Limb (tissue), 2 donors: ENCODE measurements around the gene ITGAE.
"Not testable (repeated sequence)": the region's sequence is repeated elsewhere in the genome, so short reads cannot be mapped to it uniquely, and the experiment has no call there.

Experiments
- DNase-seq, 2 donors: peaks; one replicate each; pipeline ENCODE4 v3.0.0-alpha.2; 2016; ENCODE audit errors: extremely low spot score in 2 of 2

Gene ITGAE

GRCh38 chr17:3795390-3796102 is 5.4 kb downstream of the ITGAE start:
- DNase-seq = no peak

DNA sequence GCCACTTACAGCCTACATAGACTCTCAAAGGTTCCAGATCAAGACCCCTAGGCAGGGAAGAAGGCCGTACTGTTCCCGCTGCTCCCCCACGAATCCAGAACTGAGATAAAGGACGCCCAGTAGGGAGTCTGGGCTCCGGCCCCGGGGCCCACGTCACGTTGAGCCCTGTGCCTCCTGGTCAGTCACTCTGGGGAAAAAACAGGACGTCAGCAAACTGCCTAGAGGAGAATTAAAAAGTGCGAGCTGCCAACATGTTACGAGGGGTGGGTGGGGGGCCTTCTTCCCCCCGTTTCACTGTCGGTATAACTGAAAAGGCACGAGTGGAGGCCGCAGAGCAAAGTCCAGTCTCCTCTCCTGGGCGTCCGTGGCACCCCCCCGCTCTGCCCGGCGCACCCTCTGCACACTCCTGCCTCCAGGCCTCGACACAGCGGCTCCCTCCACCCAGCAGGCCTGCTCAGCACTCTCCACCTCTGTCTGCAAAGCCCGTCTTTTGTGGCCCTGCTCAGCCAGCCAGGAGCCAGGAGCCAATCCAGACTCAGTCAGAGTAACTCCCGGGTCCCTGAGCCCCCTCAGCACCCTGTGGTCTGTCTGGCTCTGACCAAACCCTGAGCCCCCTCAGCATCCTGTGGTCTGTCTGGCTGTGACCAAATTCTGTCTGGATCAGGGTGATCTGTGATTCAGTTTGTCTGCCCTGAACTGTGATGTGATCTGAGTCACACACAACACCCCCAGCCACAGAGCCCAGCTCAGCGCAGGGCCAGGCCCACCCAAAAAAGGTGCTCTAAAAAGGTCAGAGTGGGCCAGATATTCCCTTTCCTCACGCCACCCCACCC is 6.2 kb downstream of the ITGAE start:
- DNase-seq = no peak

DNA sequence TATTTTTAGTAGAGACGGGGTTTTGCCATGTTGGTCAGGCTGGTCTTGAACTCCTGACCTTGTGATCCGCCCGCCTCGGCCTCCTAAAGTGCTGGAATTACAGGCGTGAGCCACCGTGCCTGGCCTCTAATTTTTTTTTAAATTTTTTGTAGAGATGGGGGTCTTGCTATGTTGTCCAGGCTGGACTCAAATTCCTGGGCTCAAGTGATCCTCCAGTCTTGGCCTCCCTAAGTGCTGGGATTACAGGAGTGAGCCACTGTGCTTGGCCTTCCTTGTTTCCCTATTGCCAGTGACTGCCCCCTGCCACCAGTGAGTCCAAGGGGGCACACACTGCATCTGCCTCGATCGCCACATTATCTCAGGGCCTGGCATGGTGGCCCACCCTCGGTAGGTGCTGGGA is 6.8 kb downstream of the ITGAE start:
- not testable (repeated sequence) for DNase-seq

DNA sequence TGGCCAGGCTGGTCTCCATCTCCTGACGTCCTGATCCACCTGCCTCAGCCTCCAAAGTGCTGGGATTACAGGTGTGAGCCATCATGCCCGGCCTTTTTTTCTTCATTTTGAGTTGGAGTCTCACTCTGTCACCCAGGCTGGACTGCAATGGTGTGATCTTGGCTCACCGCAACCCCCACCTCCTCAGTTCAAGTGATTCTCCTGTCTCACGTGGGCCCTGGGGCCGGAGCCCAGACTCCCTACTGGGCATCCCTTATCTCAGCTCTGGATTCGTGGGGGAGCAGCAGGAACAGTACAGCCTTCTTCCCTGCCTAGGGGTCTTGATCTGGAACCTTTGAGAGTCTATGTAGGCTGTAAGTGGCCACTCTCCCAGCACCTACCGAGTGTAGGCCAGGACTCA is 7.7 kb downstream of the ITGAE start:
- not testable (repeated sequence) for DNase-seq

- DNase-seq = no peak
Measured at GRCh38 chr17:3792481-3792880, 8.5 kb downstream of the ITGAE start.

DNA sequence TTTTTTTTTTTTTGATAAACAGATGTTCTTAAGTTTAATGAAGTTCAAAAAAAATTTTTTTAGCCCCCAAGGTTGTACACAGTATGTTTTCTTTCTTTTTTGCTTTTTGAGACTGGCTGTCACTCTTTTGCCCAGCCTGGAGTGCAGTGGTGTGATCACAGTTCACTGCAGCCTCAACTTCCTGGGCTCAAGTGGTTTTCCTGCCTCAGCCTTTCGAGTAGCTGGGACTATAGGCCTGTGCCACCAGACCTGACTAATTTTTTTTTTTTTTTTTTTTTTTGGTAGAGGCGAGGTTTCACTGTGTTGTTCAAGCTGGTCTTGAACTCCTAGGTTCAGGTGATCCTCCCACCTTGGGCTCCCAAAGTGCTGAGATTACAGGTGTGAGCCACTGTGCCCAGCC is 12.8 kb downstream of the ITGAE start:
- DNase-seq = no peak

- not testable (repeated sequence) for DNase-seq
Measured at GRCh38 chr17:3785323-3785722, 15.7 kb downstream of the ITGAE start.

DNA sequence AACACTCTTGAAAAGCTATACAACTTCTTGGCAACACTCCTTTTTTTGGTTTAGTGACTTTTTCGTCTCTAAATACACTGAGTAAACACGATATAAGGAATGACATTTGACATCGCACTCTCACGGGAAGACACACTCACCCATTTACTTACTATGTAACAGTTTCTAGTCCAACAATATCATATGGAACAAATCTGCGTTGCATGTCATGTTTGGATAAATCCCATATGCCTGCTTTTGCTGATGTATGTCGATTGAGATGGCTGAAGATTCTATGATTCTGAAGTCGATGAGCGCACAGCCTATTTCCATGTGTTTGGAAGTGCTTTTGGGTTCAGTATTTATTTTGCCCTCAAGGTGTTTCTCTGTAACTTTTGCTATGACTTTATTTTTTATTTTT is 18.2 kb downstream of the ITGAE start:
- DNase-seq = no peak

- DNase-seq = no peak
Measured at GRCh38 chr17:3780986-3781385, 20.0 kb downstream of the ITGAE start.

GRCh38 chr17:3777366-3778120 is 23.4 kb downstream of the ITGAE start:
- DNase-seq = no peak

DNA sequence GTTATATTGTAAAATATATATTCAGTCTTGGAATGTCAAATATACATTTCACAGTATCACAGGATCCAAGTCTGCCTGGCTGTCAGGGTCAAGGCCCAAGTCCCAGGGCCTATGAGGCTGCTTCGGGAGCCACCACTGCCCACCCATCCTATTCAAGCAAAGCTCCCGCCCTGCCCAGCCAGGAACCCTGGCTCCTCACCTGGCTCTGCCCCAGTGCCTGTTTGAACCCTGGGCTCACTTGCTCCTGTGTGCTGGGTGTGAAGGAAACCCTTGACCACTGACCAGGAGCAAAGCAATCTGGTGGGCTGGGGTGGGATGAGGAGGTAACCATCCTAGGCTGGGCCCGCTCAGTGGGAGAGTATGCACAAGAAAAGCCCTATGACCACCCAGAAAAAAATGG is 27.0 kb downstream of the ITGAE start:
- DNase-seq = no peak

- no peak for DNase-seq
Measured at GRCh38 chr17:3773511-3773910, 27.5 kb downstream of the ITGAE start.

DNA sequence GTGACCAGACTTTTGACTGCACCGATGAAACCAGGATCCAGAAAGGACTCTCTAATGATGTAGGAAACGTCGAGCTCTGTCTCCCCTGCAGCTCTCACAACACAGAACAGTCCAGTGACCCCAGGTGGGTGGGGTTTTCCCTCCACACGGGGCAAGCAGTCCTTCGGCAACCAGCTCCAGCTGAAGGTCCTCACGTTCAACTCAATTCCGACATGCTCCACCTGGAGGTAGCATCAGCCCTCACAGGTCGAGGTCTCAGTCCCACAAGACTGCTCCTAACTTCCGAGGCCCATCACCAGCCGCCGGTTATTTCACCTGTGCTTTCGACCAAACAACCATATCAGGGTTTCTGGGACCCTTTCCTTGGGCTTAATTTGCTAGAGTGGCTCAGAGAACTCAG is 28.2 kb downstream of the ITGAE start:
- no peak for DNase-seq

GRCh38 chr17:3771140-3771539 is 29.8 kb downstream of the ITGAE start:
- DNase-seq = no peak

GRCh38 chr17:3770466-3770865 is 30.5 kb downstream of the ITGAE start:
- DNase-seq = no peak

DNA sequence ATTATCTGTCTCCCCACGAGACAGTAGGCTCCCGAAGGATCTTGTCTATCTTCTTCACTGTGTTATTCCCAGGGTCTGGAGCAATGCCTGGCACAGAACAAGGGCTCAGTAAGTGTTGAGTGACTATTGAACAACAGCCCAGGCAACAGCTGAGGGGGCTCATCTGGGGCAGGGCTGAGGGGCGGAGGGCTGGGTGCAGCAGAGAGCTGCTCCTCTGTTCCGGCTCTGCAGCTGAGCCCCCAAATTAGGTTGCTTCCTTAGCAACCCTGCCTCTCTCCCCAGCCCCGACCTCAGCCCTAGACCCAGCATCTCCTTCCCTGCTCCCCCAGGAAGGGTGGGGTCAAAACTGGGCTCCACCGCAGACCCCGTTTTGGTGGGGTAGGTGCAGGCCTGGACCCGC is 32.2 kb downstream of the ITGAE start:
- no peak for DNase-seq

DNA sequence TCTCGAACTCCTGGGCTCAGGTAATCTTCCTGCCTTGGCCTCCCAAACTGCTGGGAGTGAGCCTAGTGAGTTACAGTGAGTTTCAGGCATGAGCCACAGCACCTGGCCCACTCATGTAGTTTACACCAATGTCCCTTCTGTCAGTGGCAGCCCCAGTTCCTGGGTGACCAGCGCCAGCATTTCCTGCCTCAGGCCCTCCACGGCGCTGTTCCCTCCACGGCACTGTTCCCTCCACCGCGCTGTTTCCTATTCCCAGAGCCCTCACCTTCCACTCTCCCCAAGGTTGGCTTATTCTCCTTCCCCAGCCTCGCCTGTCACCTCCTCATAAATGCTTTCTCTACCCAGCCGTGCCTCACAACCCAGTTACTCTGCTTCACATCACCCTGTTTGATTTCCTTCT is 32.6 kb downstream of the ITGAE start:
- DNase-seq = no peak

- no peak for DNase-seq
Measured at GRCh38 chr17:3766779-3767178, 34.2 kb downstream of the ITGAE start.

- no peak for DNase-seq
Measured at GRCh38 chr17:3765981-3766380, 35.0 kb downstream of the ITGAE start.

- no peak for DNase-seq
Measured at GRCh38 chr17:3763777-3764170, 37.2 kb downstream of the ITGAE start.

DNA sequence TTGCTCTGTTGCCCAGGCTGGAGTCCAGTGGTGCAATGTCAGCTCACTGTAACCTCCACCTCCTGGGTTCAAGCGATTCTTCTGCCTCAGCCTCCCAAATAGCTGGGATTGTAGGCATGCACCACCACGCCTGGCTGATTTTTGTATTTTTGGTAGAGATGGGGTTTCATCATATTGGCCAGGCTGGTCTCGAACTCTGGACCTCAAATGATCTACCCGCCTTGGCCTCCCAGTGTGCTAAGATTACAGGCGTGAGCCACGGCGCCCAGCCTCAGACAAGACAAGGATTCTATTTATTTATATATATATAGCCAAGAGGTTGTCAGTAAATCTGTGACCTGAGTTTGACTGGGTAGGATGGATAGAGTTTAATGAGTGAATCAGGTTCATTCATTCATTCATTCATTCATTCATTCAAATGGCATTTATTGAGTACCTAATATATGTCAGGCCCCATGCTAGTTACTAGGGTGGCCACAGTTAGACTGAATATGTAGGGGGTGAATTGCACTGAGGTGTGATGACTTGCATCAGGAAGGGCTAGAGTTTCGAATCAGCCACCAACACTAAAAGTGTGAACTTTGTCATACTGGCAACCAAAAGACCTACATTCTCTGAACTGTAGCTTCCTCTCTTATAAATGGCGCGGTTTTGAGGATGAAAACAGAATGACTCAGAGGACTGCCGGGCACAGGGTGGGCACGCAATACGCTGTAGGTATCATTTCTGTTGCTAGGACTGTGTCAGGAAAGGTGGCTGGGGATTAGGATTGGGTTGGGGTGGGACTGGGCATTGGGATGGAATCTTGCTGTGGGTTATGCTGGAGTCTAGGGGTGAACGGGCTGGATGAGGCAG is 37.8 kb downstream of the ITGAE start:
- no peak for DNase-seq
